Body of pancreas (tissue), 4 donors: ENCODE results near the gene IGFALS. TPM values are rescaled to one million over a fixed set of nuclear protein-coding genes. Genes with fewer than 3 reads are reported as not detected.

Source experiments
- ATAC-seq: fragments of 150-250 bp; one replicate; pipeline ENCODE4 v1.9.1; 2016
- DNase-seq, 4 donors: peaks; one replicate each; pipeline ENCODE4 v3.0.0-alpha.2; 2019
- H3K27ac ChIP-seq, 4 donors: fragments of 200-600 bp; sonication (generic); 1 replicate in 3 of 4; 2 replicates in 1 of 4; pipeline versions ENCODE4 v1.5.1 to v1.6.1; 2016 to 2019; ENCODE audit warnings: mild to moderate bottlenecking in 1 of 4, mixed read lengths in 1 of 4, moderate library complexity in 1 of 4
- H3K27me3 ChIP-seq, 2 donors: fragments of 200-600 bp; sonication (generic); one replicate each; pipeline ENCODE4 v1.6.0; 2016; ENCODE audit warnings: mild to moderate bottlenecking in 1 of 2
- H3K36me3 ChIP-seq, 2 donors: fragments of 200-600 bp; sonication (generic); replicated peaks in 1 of 2; 2 replicates each; pipeline ENCODE4 v1.5.1; 2016; ENCODE audit warnings: low read depth in 2 of 2; ENCODE audit not compliant: insufficient read depth in 1 of 2
- H3K4me1 ChIP-seq: fragments of 200-600 bp; sonication (generic); one replicate; pipeline ENCODE4 v1.6.0; 2016
- H3K4me3 ChIP-seq, 2 donors: fragments of 200-600 bp; sonication (generic); 1 replicate in 1 of 2; 2 replicates in 1 of 2; pipeline ENCODE4 v1.5.1; 2016 to 2019
- H3K9me3 ChIP-seq, 3 donors: fragments of 200-600 bp; sonication (generic); 1 replicate in 2 of 3; 2 replicates in 1 of 3; pipeline ENCODE4 v1.5.1; 2016
- CTCF ChIP-seq, 7 experiments: fragments of 450-650 bp in 4 of 7; fragments of 200-600 bp in 3 of 7; sonication (generic) in 3 of 7; IDR thresholded peaks; one replicate each; pipeline ENCODE4 v1.5.1; 2016 to 2019; ENCODE audit warnings: antibody characterized with exemption in 7 of 7
- POLR2A ChIP-seq, 3 donors: fragments of 450-650 bp; IDR thresholded peaks; one replicate each; pipeline ENCODE4 v1.6.1; 2016; ENCODE audit warnings: antibody characterized with exemption in 3 of 3, mild to moderate bottlenecking in 2 of 3
- WGBS, 2 donors: methylation state at CpG; one replicate each; pipeline ENCODE4 v1.1.5; 2017; 5-methylcytosine and 5-hydroxymethylcytosine counted together
- intact Hi-C: fragments of 100-400 bp; cut with DNase I; formaldehyde crosslinking; loops from one replicate; pipeline ENCODE4 v1.15.1; 2023
- total RNA-seq, 2 donors: library from RNA; depleted of rRNA; stranded (reverse); fragments of >200 nt; gene quantifications; one replicate each; pipeline ENCODE4 v1.1.0, GENCODE V29; 2016

The IGFALS gene
- total RNA-seq, 2 donors from 2014 or later: 5.2 to 9.2 TPM

DNA sequence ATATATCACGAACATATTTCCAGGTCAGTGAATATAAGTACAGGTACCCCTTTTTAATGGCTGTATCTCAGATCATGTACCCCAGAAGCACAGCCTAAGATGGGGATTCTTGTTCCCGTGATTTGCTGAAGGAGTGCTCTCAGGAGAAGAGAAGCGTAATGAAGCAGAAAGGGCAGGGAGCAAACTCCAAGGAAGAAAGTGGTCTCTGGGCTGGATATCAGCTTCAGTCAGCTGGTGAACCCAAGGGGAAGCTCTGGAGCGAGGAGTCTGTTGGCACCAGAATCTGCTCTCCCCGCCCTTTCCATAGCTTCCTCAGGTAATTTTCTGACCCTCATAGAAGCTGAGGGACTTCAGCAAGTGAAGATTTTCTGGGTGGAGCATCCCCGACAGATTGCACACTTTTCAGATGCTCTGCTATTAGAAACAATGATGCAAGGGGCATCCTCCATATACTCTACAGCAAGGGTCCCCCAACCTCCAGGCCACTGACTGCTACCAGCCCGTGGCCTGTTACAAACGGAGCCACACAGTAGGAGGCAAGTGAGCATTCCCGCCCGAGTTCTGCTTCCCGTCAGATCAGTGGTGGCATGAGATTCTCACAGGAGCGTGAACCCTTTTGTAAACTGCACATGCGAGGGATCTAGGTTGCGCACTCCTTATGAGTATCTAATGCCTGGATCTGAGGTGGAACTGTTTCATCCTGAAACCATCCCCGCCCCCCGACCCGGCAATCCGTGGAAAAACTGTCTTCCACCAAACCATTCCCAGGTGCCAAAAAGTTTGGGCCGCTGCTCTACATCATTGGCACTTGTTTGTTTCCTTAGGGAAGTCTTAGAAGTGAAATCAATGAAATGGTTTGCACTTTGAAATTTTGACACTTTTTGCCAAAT, 37.9 kb upstream of the IGFALS start:
- Histone ChIP-seq H3K9me3 (no peaks in the 10 kb centered on the region), H3K36me3 (no peaks in the 10 kb centered on the region), H3K27ac (peak overlapping the region in 3 of 4 donors; percentile 56 to 96 (median 95)), H3K4me3 (no peak overlapping the region), H3K4me1 (peaks cover 45% of the 10 kb centered on the region), H3K27me3 (no peaks in the 10 kb centered on the region)
- TF ChIP-seq POLR2A (IDR thresholded peaks at IDR 0.05): no peak
- TF ChIP-seq CTCF (IDR thresholded peaks at IDR 0.05): no peak
- intact Hi-C loops: no loop called here
- DNase-seq: no peak
- no peak for ATAC-seq
- WGBS, 2 donors: 75 to 83% methylated on average over 15 to 19 of the region's 19 CpGs

GRCh38 chr16:1830213-1830612, 36.7 kb upstream of the IGFALS start:
- H3K9me3 ChIP-seq: no peaks in the 10 kb centered on the region
- ATAC-seq: peak; percentile 16
- no peak for TF ChIP-seq CTCF (IDR thresholded peaks at IDR 0.05)
- TF ChIP-seq POLR2A (IDR thresholded peaks at IDR 0.05): peak in 2 of 3 donors; percentile 41 to 61
- no peaks in the 10 kb centered on the region for H3K36me3 ChIP-seq
- DNase-seq: peak; percentile 43 to 73 (median 58)
- peak overlapping the region; percentile 45 to 96 (median 76) for H3K27ac ChIP-seq
- peaks cover 52% of the 10 kb centered on the region for H3K4me1 ChIP-seq
- intact Hi-C loops: no loop called here
- no peak overlapping the region for H3K4me3 ChIP-seq
- 11 to 17% methylated on average over 3 of the region's 3 CpGs for WGBS, 2 donors
- H3K27me3 ChIP-seq: no peaks in the 10 kb centered on the region

DNA sequence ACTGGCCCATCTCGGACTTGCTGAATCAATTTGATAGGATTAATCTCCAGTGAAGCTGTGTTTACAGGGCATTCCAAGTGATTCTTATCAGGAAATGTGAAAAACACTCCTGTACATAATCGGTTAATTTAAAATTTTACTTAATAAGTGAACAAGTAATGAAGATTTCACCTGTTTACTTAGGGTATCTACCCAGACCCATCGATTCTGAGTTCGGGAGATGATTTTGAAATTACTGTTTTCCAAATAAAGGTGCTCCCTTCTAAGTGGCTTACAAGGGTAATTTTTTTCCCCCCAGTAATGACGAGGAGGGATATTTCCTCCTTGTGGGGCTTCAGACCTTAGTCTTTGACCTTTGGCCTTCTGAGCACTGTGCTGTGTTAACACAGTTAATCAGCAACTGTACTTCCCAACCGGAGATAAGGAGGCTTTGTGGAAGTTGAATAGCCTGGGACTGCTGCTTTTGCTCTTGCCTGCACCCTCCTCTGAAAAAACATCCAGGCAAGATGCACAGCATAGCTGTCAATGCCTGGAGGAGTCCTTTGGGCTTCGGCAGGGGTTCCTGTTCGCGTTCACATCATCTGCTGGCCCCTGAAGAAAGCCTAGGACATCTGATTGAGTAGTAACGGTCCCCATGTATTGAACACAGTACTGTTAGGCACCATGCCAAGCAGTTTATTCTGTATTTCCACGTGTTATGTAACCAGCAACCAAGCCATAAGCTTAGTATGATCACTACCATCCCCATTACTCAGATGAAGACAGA, 35.3 kb upstream of the IGFALS start:
- intact Hi-C loops: no loop called here
- no peak overlapping the region for H3K4me3 ChIP-seq
- WGBS, 2 donors: 14 to 17% methylated on average over 11 of the region's 11 CpGs
- no peaks in the 10 kb centered on the region for H3K9me3 ChIP-seq
- no peak for ATAC-seq
- H3K36me3 ChIP-seq: no peaks in the 10 kb centered on the region
- peak overlapping the region; percentile 14 to 96 (median 70) for H3K27ac ChIP-seq
- DNase-seq: no peak
- TF ChIP-seq CTCF (IDR thresholded peaks at IDR 0.05) (no peak), POLR2A (IDR thresholded peaks at IDR 0.05) (no peak)
- peaks cover 66% of the 10 kb centered on the region for H3K4me1 ChIP-seq
- H3K27me3 ChIP-seq: no peaks in the 10 kb centered on the region

GRCh38 chr16:1826691-1827573, 33.4 kb upstream of the IGFALS start, which contains the start of the genes FAHD1 and HAGH:
FAHD1 (plus strand) TSS chr16:1827206; CDS start chr16:1827239, 33 bp downstream.
HAGH (minus strand) TSS chr16:1826825; CDS start chr16:1826787, 38 bp downstream.
- H3K36me3 ChIP-seq: no peaks in the 10 kb centered on the region
- H3K4me3 ChIP-seq: peak within 1 kb of the TSS; percentile 51 to 92
- ATAC-seq (peak; percentile 86), DNase-seq (peak; percentile 92 to 94 (median 93))
- TF ChIP-seq POLR2A (IDR thresholded peaks at IDR 0.05): peak; percentile 14 to 71 (median 66)
- TF ChIP-seq CTCF (IDR thresholded peaks at IDR 0.05): no peak
- peak within 1 kb of the TSS; percentile 84 to 96 (median 91) for H3K27ac ChIP-seq
- no peaks in the 10 kb centered on the region for H3K9me3 ChIP-seq
- H3K27me3 ChIP-seq: no peaks in the 10 kb centered on the region
- 0% methylated on average over 20 to 80 of the region's 104 CpGs for WGBS, 2 donors
- peaks cover 70% of the 10 kb centered on the region for H3K4me1 ChIP-seq
- intact Hi-C loops: no loop called here
